Stimulated activated CD8-positive, alpha-beta memory T cell treated with anti-CD3 and anti-CD28 coated beads, Interleukin-2, amount 100 ng/mL, for 1 hour (primary cell): ENCODE data around the gene CTAG1A.
"Not testable (repeated sequence)": the region's sequence is repeated elsewhere in the genome, so short reads cannot be mapped to it uniquely, and the experiment has no call there.

Experiments
- DNase-seq, 2 donors: peaks; one replicate each; pipeline ENCODE4 v3.0.0-alpha.2; 2020; ENCODE audit warnings: low read depth in 2 of 2

CTAG1A gene

GRCh38 chrX:154613586-154613985 is 28.7 kb downstream of the CTAG1A start:
- DNase-seq, result not testable (repeated sequence)

GRCh38 chrX:154619182-154619581 is 34.2 kb downstream of the CTAG1A start, which contains the start of gene CTAG1B:
Gene CTAG1B, minus strand, starts transcription at chrX:154619282. Its CDS starts 64 bp downstream, at chrX:154619218.
- not testable (repeated sequence) for DNase-seq

GRCh38 chrX:154620767-154621414 is 36.0 kb downstream of the CTAG1A start:
- not testable (repeated sequence) for DNase-seq

GRCh38 chrX:154628960-154629359 is 44.0 kb downstream of the CTAG1A start:
- not testable (repeated sequence) for DNase-seq

GRCh38 chrX:154630949-154631348 is 46.0 kb downstream of the CTAG1A start:
- not testable (repeated sequence) for DNase-seq

GRCh38 chrX:154633661-154634060 is 48.7 kb downstream of the CTAG1A start:
- not testable (repeated sequence) for DNase-seq
